Neural progenitor cell (in vitro differentiated cells): ENCODE data around the gene PLA2G4E. TPM values are rescaled to one million over a fixed set of nuclear protein-coding genes. Genes with fewer than 3 reads are reported as not detected.

Experiments used
- DNase-seq: peaks from one replicate; pipeline ENCODE4 v3.0.0-alpha.2; 2016; ENCODE audit warnings: low spot score
- H2AFZ ChIP-seq: fragments of 200-600 bp; sonication (generic); replicated peaks from 2 replicates; pipeline ENCODE4 v1.6.1; 2016; ENCODE audit warnings: antibody characterized with exemption
- H3F3A ChIP-seq: fragments of 200-600 bp; sonication (generic); 2 replicates; pipeline ENCODE4 v1.6.1; 2016; ENCODE audit warnings: antibody characterized with exemption, low read depth
- H3K27ac ChIP-seq: fragments of 200-600 bp; sonication (generic); 2 replicates; pipeline ENCODE4 v1.5.1; 2016; ENCODE audit warnings: mild to moderate bottlenecking
- H3K27me3 ChIP-seq: fragments of 200-600 bp; sonication (generic); 2 replicates; pipeline ENCODE4 v1.6.1; 2016; ENCODE audit warnings: mild to moderate bottlenecking, moderate library complexity
- H3K36me3 ChIP-seq: fragments of 200-600 bp; sonication (generic); 2 replicates; pipeline ENCODE4 v1.5.1; 2016
- H3K4me1 ChIP-seq: fragments of 200-600 bp; sonication (generic); 2 replicates; pipeline ENCODE4 v1.6.1; 2016; ENCODE audit warnings: mixed run types
- H3K4me2 ChIP-seq: fragments of 200-600 bp; sonication (generic); 2 replicates; pipeline ENCODE4 v1.6.1; 2016
- H3K4me3 ChIP-seq: fragments of 200-600 bp; sonication (generic); 2 replicates; pipeline ENCODE4 v1.5.1; 2016
- H3K79me2 ChIP-seq: fragments of 200-600 bp; sonication (generic); 2 replicates; pipeline ENCODE4 v1.6.1; 2016; ENCODE audit warnings: low read depth
- H3K9ac ChIP-seq: fragments of 200-600 bp; sonication (generic); 2 replicates; pipeline ENCODE4 v1.6.1; 2016
- H3K9me3 ChIP-seq: fragments of 200-600 bp; sonication (generic); 2 replicates; pipeline ENCODE4 v1.5.1; 2016; ENCODE audit warnings: low read depth
- H4K20me1 ChIP-seq: fragments of 200-600 bp; sonication (generic); 2 replicates; pipeline ENCODE4 v1.6.1; 2016; ENCODE audit warnings: low read depth
- H3K27ac Mint-ChIP-seq: 3 replicates; pipeline ENCODE4 v1.8.0; 2021; ENCODE audit warnings: mixed read lengths
- H3K27me3 Mint-ChIP-seq: 2 replicates; pipeline ENCODE4 v1.8.0; 2022; ENCODE audit warnings: low read depth, mild to moderate bottlenecking, inconsistent platforms, moderate library complexity, mixed read lengths; ENCODE audit not compliant: insufficient read depth
- H3K36me3 Mint-ChIP-seq: 3 replicates; pipeline ENCODE4 v1.8.0; 2021; ENCODE audit warnings: mixed read lengths
- H3K4me1 Mint-ChIP-seq: 3 replicates; pipeline ENCODE4 v1.8.0; 2021; ENCODE audit warnings: mixed read lengths
- H3K4me3 Mint-ChIP-seq: 3 replicates; pipeline ENCODE4 v1.8.0; 2021; ENCODE audit warnings: mild to moderate bottlenecking, moderate library complexity, mixed read lengths
- H3K9me3 Mint-ChIP-seq: 3 replicates; pipeline ENCODE4 v1.8.0; 2020; ENCODE audit warnings: mixed read lengths
- CTCF ChIP-seq: fragments of 200-600 bp; sonication (generic); IDR thresholded peaks from 2 replicates; pipeline ENCODE4 v1.5.1; 2017; ENCODE audit warnings: antibody characterized with exemption, mild to moderate bottlenecking
- EZH2 ChIP-seq: fragments of 200-600 bp; sonication (generic); IDR thresholded peaks from 2 replicates; pipeline ENCODE4 v1.6.1; 2017; ENCODE audit warnings: antibody characterized with exemption, mild to moderate bottlenecking, moderate library complexity
- EZH2phosphoT487 ChIP-seq: fragments of 200-600 bp; sonication (generic); IDR thresholded peaks from 2 replicates; pipeline ENCODE4 v1.6.1; 2017; ENCODE audit warnings: antibody characterized with exemption
- total RNA-seq: library from RNA; depleted of rRNA; stranded (reverse); fragments of >200 nt; gene quantifications from 2 replicates; pipeline ENCODE4 v1.2.3, GENCODE V29; 2015; ENCODE audit warnings: low replicate concordance

The PLA2G4E gene
- total RNA-seq, 1 donor from 2014 or later, result not detected

- H3K36me3 ChIP-seq, result no peaks in the 10 kb centered on the region
- no peak overlapping the region for H3K27ac Mint-ChIP-seq
- H3K4me1 ChIP-seq, result peaks cover 40% of the 10 kb centered on the region
- peaks cover 20% of the 10 kb centered on the region for H3K4me1 Mint-ChIP-seq
- no peaks in the 10 kb centered on the region for H3K9me3 ChIP-seq
- TF ChIP-seq EZH2phosphoT487 (no peak), CTCF (no peak), EZH2 (no peak)
- no peaks in the 10 kb centered on the region for H3K79me2 ChIP-seq
- no peak overlapping the region for H3K9ac ChIP-seq
- H3K27me3 Mint-ChIP-seq, result peaks cover 2% of the 10 kb centered on the region
- H3K9me3 Mint-ChIP-seq, result no peaks in the 10 kb centered on the region
- H3K4me2 ChIP-seq, result no peak overlapping the region
- no peaks in the 10 kb centered on the region for H4K20me1 ChIP-seq
- no peak for DNase-seq
- no peak overlapping the region for H3K27ac ChIP-seq
- peaks cover 2% of the 10 kb centered on the region for H3K36me3 Mint-ChIP-seq
- H3K27me3 ChIP-seq, result no peaks in the 10 kb centered on the region
- H3K4me3 ChIP-seq, result no peak overlapping the region
- H3F3A ChIP-seq, result peaks cover 1% of the 10 kb centered on the region
- no peak overlapping the region for H3K4me3 Mint-ChIP-seq
- H2AFZ ChIP-seq, result no peak overlapping the region
Measured at GRCh38 chr15:41934843-41935242, 86.0 kb downstream of the PLA2G4E start.

GRCh38 chr15:41933771-41934170 is 87.1 kb downstream of the PLA2G4E start:
- Histone ChIP-seq H3K9me3 (no peaks in the 10 kb centered on the region), H3K4me1 (peaks cover 36% of the 10 kb centered on the region), H3K27me3 (no peaks in the 10 kb centered on the region), H3K36me3 (no peaks in the 10 kb centered on the region), H3K4me2 (no peak overlapping the region), H2AFZ (no peak overlapping the region), H3K9ac (no peak overlapping the region), H3K4me3 (no peak overlapping the region), H3F3A (peaks cover 3% of the 10 kb centered on the region), H4K20me1 (no peaks in the 10 kb centered on the region), H3K79me2 (no peaks in the 10 kb centered on the region), H3K27ac (no peak overlapping the region)
- no peaks in the 10 kb centered on the region for H3K9me3 Mint-ChIP-seq
- TF ChIP-seq EZH2phosphoT487 (no peak), CTCF (no peak), EZH2 (no peak)
- H3K36me3 Mint-ChIP-seq, result peaks cover 2% of the 10 kb centered on the region
- peaks cover 18% of the 10 kb centered on the region for H3K4me1 Mint-ChIP-seq
- peaks cover 2% of the 10 kb centered on the region for H3K27me3 Mint-ChIP-seq
- no peak overlapping the region for H3K27ac Mint-ChIP-seq
- DNase-seq, result no peak
- no peak overlapping the region for H3K4me3 Mint-ChIP-seq

- H3F3A ChIP-seq, result peaks cover 3% of the 10 kb centered on the region
- peaks cover 34% of the 10 kb centered on the region for H3K4me1 ChIP-seq
- H3K36me3 ChIP-seq, result no peaks in the 10 kb centered on the region
- no peaks in the 10 kb centered on the region for H3K9me3 ChIP-seq
- H4K20me1 ChIP-seq, result no peaks in the 10 kb centered on the region
- H3K27me3 ChIP-seq, result no peaks in the 10 kb centered on the region
- H3K27ac ChIP-seq, result no peak overlapping the region
- Mint-ChIP-seq H3K9me3 (no peaks in the 10 kb centered on the region), H3K4me3 (no peak overlapping the region), H3K36me3 (peaks cover 2% of the 10 kb centered on the region), H3K4me1 (peaks cover 17% of the 10 kb centered on the region), H3K27me3 (peaks cover 2% of the 10 kb centered on the region), H3K27ac (no peak overlapping the region)
- H3K79me2 ChIP-seq, result no peaks in the 10 kb centered on the region
- H3K4me3 ChIP-seq, result no peak overlapping the region
- no peak overlapping the region for H2AFZ ChIP-seq
- no peak overlapping the region for H3K4me2 ChIP-seq
- TF ChIP-seq CTCF (no peak), EZH2phosphoT487 (no peak), EZH2 (no peak)
- DNase-seq, result no peak
- H3K9ac ChIP-seq, result no peak overlapping the region
Measured at GRCh38 chr15:41933326-41933725, 87.5 kb downstream of the PLA2G4E start.
